GM18868 (cell line): ENCODE results near the gene ARHGEF40.
A peak's percentile ranks its signal among the peaks of the same experiment; 100 is the strongest.

Experiments
- ATAC-seq: cut with Tn5 transposase; IDR thresholded peaks from one replicate; pipeline ENCODE4 v1.9.1; 2021; ENCODE audit warnings: mild to moderate bottlenecking, moderate library complexity; ENCODE audit not compliant: unreplicated experiment

ARHGEF40 gene

DNA sequence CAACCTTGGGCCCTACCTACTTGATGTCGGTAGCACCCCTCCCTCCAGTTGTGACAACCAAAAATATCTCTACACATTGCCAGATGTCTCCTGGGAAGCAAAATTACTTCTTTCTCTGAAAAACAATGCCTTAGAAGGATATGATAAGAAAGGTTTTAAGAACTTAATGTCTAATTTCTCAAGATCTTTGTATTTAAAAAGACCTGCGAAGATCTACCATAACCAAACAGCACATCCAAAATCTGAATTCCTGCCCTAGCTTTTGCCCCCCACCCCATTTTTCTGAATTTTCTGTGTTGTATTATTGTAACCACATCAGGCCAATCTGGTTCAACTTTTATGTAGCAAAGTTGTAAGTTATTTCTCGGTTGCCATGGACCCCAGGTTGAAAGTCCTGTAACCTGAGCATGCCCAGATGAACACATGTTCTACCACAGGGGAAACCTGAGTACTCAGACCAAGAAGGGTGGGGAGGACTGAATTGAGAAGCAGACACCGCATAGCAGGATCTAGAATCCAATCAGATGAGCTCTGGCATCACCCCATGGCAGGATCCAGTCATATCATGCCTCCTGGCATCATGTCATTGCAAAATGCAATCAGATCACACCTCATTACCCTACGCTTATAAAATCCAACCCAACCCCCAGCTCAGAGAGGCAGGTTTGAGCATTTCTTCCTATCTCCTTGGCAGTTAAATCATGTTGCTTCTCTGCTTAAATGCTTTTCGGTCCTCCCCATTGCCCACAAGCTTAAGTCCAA is 39.5 kb downstream of the ARHGEF40 start:
- ATAC-seq: peak; percentile 81

DNA sequence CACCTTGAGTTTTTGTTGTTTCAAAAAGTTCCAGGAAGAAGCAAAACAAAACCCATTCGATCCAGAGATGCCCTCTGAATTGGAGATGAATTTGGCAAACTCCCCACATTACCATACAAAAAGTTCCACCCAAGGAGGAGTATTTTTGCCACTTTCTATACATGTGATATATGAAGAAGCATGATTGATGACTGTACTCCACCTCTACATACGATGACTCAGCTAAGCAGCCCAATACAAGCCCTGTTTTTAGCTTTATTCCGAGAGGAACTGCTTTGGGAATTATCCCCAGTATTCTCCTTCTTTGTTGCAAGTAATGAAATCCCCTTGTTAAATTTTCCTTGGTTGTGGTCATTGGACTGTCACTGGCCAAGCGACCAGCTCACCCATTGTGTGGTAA is 42.2 kb downstream of the ARHGEF40 start:
- ATAC-seq: no peak

DNA sequence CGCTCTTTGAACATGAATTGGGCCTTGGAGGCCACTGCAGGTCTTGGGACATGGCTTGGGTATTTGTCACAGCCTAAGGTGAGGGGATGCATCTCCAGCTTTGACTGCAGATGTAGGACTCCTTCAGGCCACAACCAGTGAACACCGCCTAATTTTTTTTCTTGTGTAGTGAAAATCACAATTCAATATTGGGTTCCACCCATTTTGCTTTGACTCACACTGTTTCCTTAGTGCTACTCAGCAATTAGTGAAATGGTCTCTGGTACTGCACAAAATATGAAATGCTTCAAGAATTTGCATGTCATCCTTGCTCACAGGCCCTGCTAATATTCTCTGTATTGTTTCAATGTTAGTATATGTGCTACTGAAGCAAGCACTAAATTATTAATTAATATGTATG is 43.3 kb downstream of the ARHGEF40 start:
- no peak for ATAC-seq

DNA sequence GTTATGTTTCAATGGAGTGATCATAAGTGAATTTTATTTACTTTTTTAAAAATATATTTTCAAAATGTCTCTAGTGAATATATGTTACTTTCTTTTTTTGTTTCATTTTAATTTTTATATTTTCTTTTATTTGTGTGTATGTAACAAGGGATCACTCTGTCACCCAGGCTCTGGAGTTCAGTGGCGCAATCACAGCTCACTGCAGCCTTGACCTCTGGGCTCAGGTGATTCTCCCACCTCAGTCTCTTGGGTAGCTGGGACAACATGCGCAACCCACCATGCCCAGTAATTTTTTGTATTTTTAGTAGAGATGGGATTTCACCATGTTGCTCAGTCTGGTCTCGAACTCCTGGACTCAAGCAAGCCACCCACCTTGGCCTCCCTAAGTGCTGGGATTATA is 48.8 kb downstream of the ARHGEF40 start:
- ATAC-seq: no peak

DNA sequence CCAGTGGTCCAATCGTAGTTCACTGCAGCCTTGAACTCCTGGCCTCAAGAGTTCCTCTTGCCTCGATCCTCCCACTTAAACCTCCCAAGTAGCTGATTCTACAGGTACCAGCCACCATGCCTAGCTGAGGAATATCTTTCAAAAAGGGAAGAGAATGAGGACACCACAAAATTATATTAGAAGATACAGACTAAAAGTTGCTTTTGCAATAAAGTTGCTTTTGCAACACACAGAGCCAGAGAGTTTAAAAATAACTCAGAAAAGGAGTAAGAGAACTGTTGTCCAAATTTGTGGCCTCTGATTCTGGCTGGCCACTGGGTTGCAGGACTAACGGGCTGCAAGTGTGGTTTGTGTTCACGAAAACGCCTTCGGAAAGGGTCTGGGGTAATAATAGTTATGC is 50.6 kb downstream of the ARHGEF40 start:
- no peak for ATAC-seq

DNA sequence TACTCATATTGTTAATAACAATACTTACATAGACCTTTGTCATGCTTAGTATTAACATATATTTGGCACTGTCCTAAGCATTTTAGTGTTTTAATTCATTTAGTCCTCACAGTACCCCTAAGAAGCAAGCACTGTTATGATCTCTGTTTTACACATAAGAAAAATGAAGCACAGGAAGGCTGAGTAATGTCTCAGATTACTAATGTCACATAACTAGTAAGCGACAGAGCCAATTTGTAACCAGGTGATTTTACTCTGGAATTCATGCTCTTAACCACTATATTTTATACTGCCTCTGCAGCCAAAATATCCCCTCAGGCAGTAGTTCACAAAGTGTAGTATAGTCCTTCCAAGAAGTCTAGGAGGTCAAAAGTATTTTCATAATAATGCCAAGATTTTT is 51.0 kb downstream of the ARHGEF40 start:
- ATAC-seq: no peak

DNA sequence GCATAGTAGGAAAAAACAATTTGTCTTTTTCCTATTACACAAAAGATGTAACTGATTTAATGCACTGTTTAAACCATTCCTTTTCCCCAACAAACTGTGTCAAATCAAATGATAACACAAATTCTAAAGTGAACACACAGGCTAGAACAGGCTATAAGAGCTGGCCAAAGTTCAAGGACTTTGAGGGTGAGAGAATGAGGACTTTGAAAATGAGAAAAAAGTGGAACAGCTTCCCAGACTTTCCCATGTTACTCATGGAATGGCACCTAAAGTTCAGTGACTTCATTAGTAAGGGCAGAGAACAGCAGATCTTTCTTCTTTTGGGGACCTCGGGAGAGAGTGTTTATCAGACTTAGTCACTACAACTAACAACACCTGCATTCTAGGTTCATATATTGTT is 53.3 kb downstream of the ARHGEF40 start:
- no peak for ATAC-seq

DNA sequence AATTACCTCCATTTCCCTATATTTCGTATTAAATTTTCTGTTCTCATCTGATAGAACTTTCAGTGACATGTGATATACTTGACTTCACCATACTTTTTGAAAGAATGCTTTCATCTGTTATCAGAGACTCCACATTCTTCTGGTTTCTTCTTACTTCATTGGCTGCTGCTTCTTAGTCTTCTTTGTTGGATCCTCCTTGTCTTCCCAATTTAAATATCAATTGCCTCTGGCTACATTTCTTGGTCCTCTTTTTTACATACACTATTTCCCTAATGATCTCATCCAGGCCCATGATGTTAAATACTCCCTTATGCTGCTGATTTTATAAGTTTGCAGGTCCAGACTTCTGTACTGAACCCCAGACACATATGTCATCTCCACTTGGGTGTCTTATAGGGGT is 63.8 kb downstream of the ARHGEF40 start:
- no peak for ATAC-seq

DNA sequence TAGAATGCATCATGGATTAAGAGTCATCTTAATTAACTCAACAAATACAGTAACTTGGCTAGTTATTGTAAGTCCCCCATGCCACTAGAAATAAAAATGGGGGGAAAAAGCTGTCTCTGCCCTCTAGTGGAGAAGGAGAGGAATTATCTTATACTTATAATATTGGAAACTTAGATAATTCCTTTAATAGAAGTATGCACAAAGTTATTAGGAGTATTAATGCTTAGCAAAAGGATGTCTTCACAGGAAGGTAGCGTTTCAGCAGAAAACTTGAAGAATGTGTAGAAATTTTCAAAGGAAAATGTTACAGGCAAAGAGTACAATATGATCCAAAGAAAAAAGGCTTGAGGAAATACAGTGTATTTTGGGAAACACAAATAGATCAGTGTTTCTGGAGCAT is 65.9 kb downstream of the ARHGEF40 start:
- no peak for ATAC-seq
